Neuronal stem cell (in vitro differentiated cells): ENCODE data around the gene LRRC18. TPM values are rescaled to one million over a fixed set of nuclear protein-coding genes. Genes with fewer than 3 reads are reported as not detected.

Experiments used
- DNase-seq: peaks from one replicate; pipeline ENCODE4 v3.0.0-alpha.2; 2013; ENCODE audit warnings: low spot score
- H2AFZ ChIP-seq: one replicate; pipeline ENCODE4 v1.6.1; 2013; ENCODE audit warnings: mild to moderate bottlenecking, low read length, inconsistent platforms
- H2AK5ac ChIP-seq: 2 replicates; pipeline ENCODE4 v1.6.1; 2013; ENCODE audit warnings: low read depth, mild to moderate bottlenecking, inconsistent platforms, low read length, moderate library complexity, mixed read lengths
- H2BK120ac ChIP-seq: 2 replicates; pipeline ENCODE4 v1.6.1; 2013; ENCODE audit warnings: low read depth, mild to moderate bottlenecking, inconsistent platforms, low read length, moderate library complexity, mixed read lengths
- H2BK12ac ChIP-seq: one replicate; pipeline ENCODE4 v1.6.1; 2013; ENCODE audit warnings: low read length, inconsistent platforms
- H2BK15ac ChIP-seq: 2 replicates; pipeline ENCODE4 v1.6.1; 2013; ENCODE audit warnings: mild to moderate bottlenecking, low read length, inconsistent platforms, mixed read lengths
- H2BK5ac ChIP-seq: one replicate; pipeline ENCODE4 v1.6.1; 2013; ENCODE audit warnings: inconsistent platforms, mild to moderate bottlenecking, low read length, moderate library complexity
- H3K14ac ChIP-seq: one replicate; pipeline ENCODE4 v1.6.1; 2013; ENCODE audit warnings: low read length, inconsistent platforms
- H3K18ac ChIP-seq: 2 replicates; pipeline ENCODE4 v1.6.1; 2013; ENCODE audit warnings: low read length, inconsistent platforms
- H3K23ac ChIP-seq: 2 replicates; pipeline ENCODE4 v1.6.1; 2013; ENCODE audit warnings: low read depth, mild to moderate bottlenecking, mixed read lengths, low read length, inconsistent platforms; ENCODE audit not compliant: poor library complexity
- H3K27ac ChIP-seq: replicated peaks from 3 replicates; pipeline ENCODE4 v1.5.1; 2013; ENCODE audit warnings: low read length, inconsistent platforms
- H3K27me3 ChIP-seq, 3 experiments: 2 replicates each; pipeline ENCODE4 v1.6.1; 2013; ENCODE audit warnings: low read length in 3 of 3, mild to moderate bottlenecking in 2 of 3, inconsistent platforms in 1 of 3, low read depth in 1 of 3, mixed read lengths in 1 of 3, moderate library complexity in 1 of 3; ENCODE audit not compliant: control insufficient read depth in 3 of 3, insufficient read depth in 3 of 3
- H3K36me3 ChIP-seq, 2 donors: replicated peaks in 1 of 2; 2 replicates each; pipeline ENCODE4 v1.6.1; 2013; ENCODE audit warnings: low read length in 2 of 2; ENCODE audit not compliant: control insufficient read depth in 2 of 2, insufficient read depth in 2 of 2
- H3K4ac ChIP-seq: 2 replicates; pipeline ENCODE4 v1.6.1; 2013; ENCODE audit warnings: inconsistent platforms, mild to moderate bottlenecking, low read length, moderate library complexity
- H3K4me1 ChIP-seq, 2 donors: 1 replicate in 1 of 2; 2 replicates in 1 of 2; pipeline ENCODE4 v1.6.1; 2013; ENCODE audit warnings: low read length in 2 of 2, low read depth in 1 of 2; ENCODE audit not compliant: control insufficient read depth in 2 of 2, insufficient read depth in 1 of 2
- H3K4me2 ChIP-seq: one replicate; pipeline ENCODE4 v1.6.1; 2013; ENCODE audit warnings: mild to moderate bottlenecking, low read length, inconsistent platforms; ENCODE audit not compliant: insufficient read depth, poor library complexity, severe bottlenecking
- H3K4me3 ChIP-seq, 2 donors: 2 replicates each; pipeline ENCODE4 v1.5.1; 2013; ENCODE audit warnings: low read length in 2 of 2, mild to moderate bottlenecking in 2 of 2, inconsistent platforms in 1 of 2, moderate library complexity in 1 of 2
- H3K79me1 ChIP-seq: one replicate; pipeline ENCODE4 v1.6.1; 2013; ENCODE audit warnings: low read depth, mild to moderate bottlenecking, inconsistent platforms, low read length, moderate library complexity
- H3K9ac ChIP-seq: one replicate; pipeline ENCODE4 v1.6.1; 2013; ENCODE audit warnings: mild to moderate bottlenecking, low read depth, low read length, inconsistent platforms; ENCODE audit not compliant: poor library complexity
- H3K9me3 ChIP-seq, 2 donors: replicated peaks in 1 of 2; 2 replicates each; pipeline versions ENCODE3 to v1.6.1; 2013; ENCODE audit warnings: low read length in 2 of 2, mild to moderate bottlenecking in 2 of 2, inconsistent platforms in 1 of 2, low read depth in 1 of 2, mixed read lengths in 1 of 2, moderate library complexity in 1 of 2; ENCODE audit not compliant: control insufficient read depth in 2 of 2, insufficient read depth in 1 of 2
- H4K8ac ChIP-seq: one replicate; pipeline ENCODE4 v1.6.1; 2013; ENCODE audit warnings: low read depth, mild to moderate bottlenecking, inconsistent platforms, low read length, moderate library complexity
- H4K91ac ChIP-seq: one replicate; pipeline ENCODE4 v1.6.1; 2013; ENCODE audit warnings: low read length, low read depth, mild to moderate bottlenecking, inconsistent platforms; ENCODE audit not compliant: poor library complexity
- WGBS, 2 donors: extraction: QIAGEN DNeasy Blood & Tissue Kit; methylation state at CpG; one replicate each; pipeline ENCODE4 v1.1.7; 2013; ENCODE audit warnings: missing lambda C conversion rate in 2 of 2, mixed read lengths in 1 of 2; ENCODE audit not compliant: insufficient read length in 2 of 2, insufficient replicate concordance in 1 of 2; ENCODE audit errors: extremely low coverage in 2 of 2; 5-methylcytosine and 5-hydroxymethylcytosine counted together
- small RNA-seq: library from polyadenylated mRNA; stranded (forward); fragments of <200 nt; extraction: miRNeasy Mini kit (QIAGEN cat#:217004); gene quantifications from one replicate; pipeline ENCODE3, GENCODE V24; 2013; ENCODE audit not compliant: insufficient read depth

Gene LRRC18

DNA sequence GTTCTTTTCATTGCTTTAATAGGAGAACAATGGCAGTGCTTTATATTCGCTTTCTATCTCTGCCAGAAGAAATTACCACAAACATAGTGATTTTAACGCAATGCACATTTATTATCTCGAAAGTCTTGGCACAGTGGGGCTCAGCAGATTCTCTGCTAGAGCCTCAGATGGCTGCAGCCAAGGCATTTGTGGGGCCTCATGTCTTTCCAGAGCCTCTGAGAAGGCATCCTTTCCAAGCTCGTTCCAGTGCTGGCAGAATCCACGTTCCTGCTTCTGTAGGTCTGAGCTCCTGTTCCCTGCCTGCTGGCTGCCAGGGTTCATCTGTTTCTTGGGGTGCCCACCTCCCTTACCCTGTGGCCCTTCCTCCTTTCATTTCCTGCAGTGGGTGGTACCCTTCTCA lies 60.2 kb downstream of the LRRC18 start:
- Histone ChIP-seq H3K79me1 (no peaks in the 10 kb centered on the region), H4K8ac (no peak overlapping the region), H3K14ac (no peak overlapping the region), H3K9ac (no peak overlapping the region), H4K91ac (no peak overlapping the region), H2BK5ac (no peak overlapping the region), H3K18ac (no peak overlapping the region), H2AK5ac (no peak overlapping the region), H3K4me3 (no peak overlapping the region), H3K36me3 (no peaks in the 10 kb centered on the region), H3K27me3 (no peaks in the 10 kb centered on the region), H2BK120ac (no peak overlapping the region), H3K9me3 (no peaks in the 10 kb centered on the region), H3K4ac (no peak overlapping the region), H3K4me2 (no peak overlapping the region), H2BK15ac (no peak overlapping the region), H2BK12ac (no peak overlapping the region), H2AFZ (no peak overlapping the region), H3K27ac (no peak overlapping the region), H3K23ac (no peak overlapping the region), H3K4me1 (no peaks in the 10 kb centered on the region)
- WGBS, 2 donors = no CpG with 5 or more reads among the region's 5 CpGs
- DNase-seq = no peak

DNA sequence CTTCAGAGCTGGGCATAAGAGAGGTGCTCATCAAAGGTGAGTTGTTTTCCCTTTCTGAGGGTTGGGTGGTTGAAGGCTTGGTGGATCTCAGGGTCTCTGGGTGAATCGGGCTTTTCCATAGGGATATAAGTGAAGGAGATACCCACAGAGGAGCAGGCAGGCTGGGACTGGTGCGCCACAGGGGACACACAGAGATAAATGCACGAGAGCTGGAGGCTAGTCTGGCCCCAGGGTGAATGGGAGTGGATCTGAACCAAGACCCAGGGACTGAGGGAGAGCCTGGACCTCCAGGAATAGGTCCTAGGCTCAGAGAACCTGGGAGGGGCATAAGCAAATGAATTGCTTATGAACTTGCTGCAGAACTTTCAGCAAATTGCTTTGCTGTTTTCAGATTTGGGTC lies 61.5 kb downstream of the LRRC18 start:
- Histone ChIP-seq H3K23ac (no peak overlapping the region), H3K36me3 (no peaks in the 10 kb centered on the region), H3K79me1 (no peaks in the 10 kb centered on the region), H3K27ac (no peak overlapping the region), H3K4me1 (no peaks in the 10 kb centered on the region), H3K9ac (no peak overlapping the region), H2BK5ac (no peak overlapping the region), H3K9me3 (no peaks in the 10 kb centered on the region), H3K18ac (no peak overlapping the region), H2BK12ac (no peak overlapping the region), H3K4me3 (no peak overlapping the region), H3K4ac (no peak overlapping the region), H3K4me2 (no peak overlapping the region), H2BK120ac (no peak overlapping the region), H3K27me3 (no peaks in the 10 kb centered on the region), H4K91ac (no peak overlapping the region), H2AK5ac (no peak overlapping the region), H2BK15ac (no peak overlapping the region), H4K8ac (no peak overlapping the region), H2AFZ (no peak overlapping the region), H3K14ac (no peak overlapping the region)
- no peak for DNase-seq
- WGBS, 2 donors = no CpG with 5 or more reads among the region's 3 CpGs

DNA sequence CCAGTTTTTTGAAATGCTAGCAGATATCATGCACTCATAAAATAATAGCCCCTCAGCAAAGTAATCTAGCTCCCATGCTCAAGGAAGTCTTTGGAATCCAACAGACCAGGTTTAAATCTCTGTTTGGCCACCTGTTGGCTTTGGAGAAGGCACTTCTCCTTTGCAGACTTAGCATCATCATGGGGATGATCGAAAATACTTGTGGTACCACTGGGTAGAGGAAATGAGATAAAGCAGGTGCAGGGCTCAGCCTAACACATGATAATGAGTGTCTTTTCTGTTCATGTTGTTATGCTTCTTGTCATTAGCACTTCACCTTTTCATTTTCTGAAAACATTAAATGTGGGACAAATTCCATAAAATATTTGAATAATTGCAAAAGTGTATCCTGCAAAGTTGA lies 67.4 kb downstream of the LRRC18 start:
- DNase-seq = no peak
- Histone ChIP-seq H3K27me3 (no peaks in the 10 kb centered on the region), H3K4me1 (no peaks in the 10 kb centered on the region), H3K4me2 (no peak overlapping the region), H2AK5ac (no peak overlapping the region), H3K27ac (no peak overlapping the region), H3K36me3 (no peaks in the 10 kb centered on the region), H3K14ac (no peak overlapping the region), H3K18ac (no peak overlapping the region), H3K23ac (no peak overlapping the region), H3K4me3 (no peak overlapping the region), H4K91ac (no peak overlapping the region), H2BK5ac (no peak overlapping the region), H4K8ac (no peak overlapping the region), H3K9me3 (no peaks in the 10 kb centered on the region), H2BK12ac (no peak overlapping the region), H3K4ac (no peak overlapping the region), H2BK15ac (no peak overlapping the region), H2AFZ (no peak overlapping the region), H3K79me1 (no peaks in the 10 kb centered on the region), H3K9ac (no peak overlapping the region), H2BK120ac (no peak overlapping the region)
- no CpG with 5 or more reads among the region's 1 CpG for WGBS, 2 donors

Small RNAs within 50 kb of the gene (small RNA-seq; reads per million reads assigned to genes)
- gene MIR4294 = not detected
